HG03097 (cell line): ENCODE data around the gene KIAA1614.
A peak's percentile ranks its signal among the peaks of the same experiment; 100 is the strongest.

Experiments
- ATAC-seq: cut with Tn5 transposase; IDR thresholded peaks from one replicate; pipeline ENCODE4 v1.9.1; 2021; ENCODE audit not compliant: unreplicated experiment, low FRiP score

KIAA1614 gene

GRCh38 chr1:180981596-180982387 lies 69.1 kb downstream of the KIAA1614 start:
- ATAC-seq = peak; percentile 57

GRCh38 chr1:180982422-180982821 lies 69.7 kb downstream of the KIAA1614 start:
- ATAC-seq = no peak

GRCh38 chr1:180988253-180988752 lies 75.6 kb downstream of the KIAA1614 start:
- no peak for ATAC-seq

DNA sequence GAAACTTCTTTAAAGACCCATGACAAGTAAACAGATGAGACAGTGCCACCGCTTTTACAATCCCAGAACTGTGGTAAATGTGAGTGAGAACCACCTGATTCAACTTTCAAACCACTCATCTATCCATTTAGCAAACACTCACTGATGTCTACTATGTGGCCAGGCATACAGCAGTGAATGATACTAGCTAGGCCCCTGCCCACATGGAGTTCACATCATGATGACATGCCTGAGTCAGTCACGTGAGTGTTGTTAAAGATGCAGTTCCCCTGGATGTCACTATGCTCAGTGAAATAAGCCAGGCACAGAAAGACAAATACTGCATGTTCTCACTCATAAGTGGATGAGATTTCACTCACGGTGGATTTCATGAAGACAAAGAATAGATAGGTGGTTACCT lies 81.6 kb downstream of the KIAA1614 start:
- ATAC-seq = no peak

GRCh38 chr1:180997843-180998504 lies 85.3 kb downstream of the KIAA1614 start:
- no peak for ATAC-seq
